RWPE2 (cell line): ENCODE data around the gene MCF2L.
A peak's percentile ranks its signal among the peaks of the same experiment; 100 is the strongest.
"Not testable (repeated sequence)": the region's sequence is repeated elsewhere in the genome, so short reads cannot be mapped to it uniquely, and the experiment has no call there.

Source experiments
- ATAC-seq: fragments of 200-7000 bp; cut with Tn5 transposase; 3 replicates; pipeline ENCODE4 v1.9.1; 2021; ENCODE audit warnings: low read depth
- DNase-seq: peaks from one replicate; pipeline ENCODE4 v3.0.0-alpha.2; 2020; ENCODE audit warnings: low spot score
- H3K27ac ChIP-seq: fragments of 450-650 bp; 2 replicates; pipeline ENCODE4 v1.5.1; 2017; ENCODE audit warnings: mild to moderate bottlenecking; ENCODE audit not compliant: poor library complexity, severe bottlenecking
- H3K27me3 ChIP-seq: fragments of 250-450 bp; sonication (Bioruptor Pico); 2 replicates; pipeline ENCODE4 v1.5.1; 2021; ENCODE audit warnings: mild to moderate bottlenecking, moderate library complexity; ENCODE audit not compliant: insufficient read depth, poor library complexity, severe bottlenecking
- H3K36me3 ChIP-seq: fragments of 250-450 bp; sonication (Bioruptor Pico); 2 replicates; pipeline ENCODE4 v1.5.1; 2020; ENCODE audit warnings: low read depth, mild to moderate bottlenecking, moderate library complexity
- H3K4me1 ChIP-seq: fragments of 250-450 bp; sonication (Bioruptor Pico); 2 replicates; pipeline ENCODE4 v1.5.1; 2021; ENCODE audit warnings: mild to moderate bottlenecking, moderate library complexity; ENCODE audit not compliant: insufficient read depth, poor library complexity, severe bottlenecking
- H3K4me3 ChIP-seq: fragments of 250-450 bp; sonication (Bioruptor Pico); 2 replicates; pipeline ENCODE4 v1.5.1; 2021; ENCODE audit warnings: mild to moderate bottlenecking, moderate library complexity; ENCODE audit not compliant: severe bottlenecking
- H3K9me3 ChIP-seq: fragments of 250-450 bp; sonication (Bioruptor Pico); 2 replicates; pipeline ENCODE4 v1.5.1; 2021; ENCODE audit warnings: mild to moderate bottlenecking, moderate library complexity; ENCODE audit not compliant: severe bottlenecking
- CTCF ChIP-seq: fragments of 450-650 bp; IDR thresholded peaks from one replicate; pipeline ENCODE4 v1.5.1; 2017; ENCODE audit warnings: mild to moderate bottlenecking, moderate library complexity; ENCODE audit not compliant: poor library complexity, severe bottlenecking

MCF2L gene

GRCh38 chr13:113053376-113053775, 84.4 kb downstream of the MCF2L start:
- H3K27me3 ChIP-seq: peaks cover 17% of the 10 kb centered on the region

GRCh38 chr13:113053801-113054604, 85.0 kb downstream of the MCF2L start:
- ATAC-seq (no peak), DNase-seq (peak; percentile 32)
- H3K4me3 ChIP-seq: no peak overlapping the region
- peaks cover 17% of the 10 kb centered on the region for H3K27me3 ChIP-seq
- TF ChIP-seq CTCF: no peak
- no peaks in the 10 kb centered on the region for H3K36me3 ChIP-seq
- H3K4me1 ChIP-seq: no peaks in the 10 kb centered on the region
- H3K9me3 ChIP-seq: no peaks in the 10 kb centered on the region
- H3K27ac ChIP-seq: no peak overlapping the region

More at GRCh38 chr13:113053376-113053775, 84.4 kb downstream of the MCF2L start:
- Histone ChIP-seq H3K36me3 (no peaks in the 10 kb centered on the region), H3K27ac (no peak overlapping the region), H3K9me3 (no peaks in the 10 kb centered on the region), H3K4me3 (no peak overlapping the region), H3K4me1 (no peaks in the 10 kb centered on the region)
- no peak for TF ChIP-seq CTCF
- ATAC-seq (no peak), DNase-seq (peak; percentile 35)

GRCh38 chr13:113057084-113057483, 88.1 kb downstream of the MCF2L start:
- no peak overlapping the region for H3K27ac ChIP-seq
- no peaks in the 10 kb centered on the region for H3K9me3 ChIP-seq
- no peak for DNase-seq
- H3K4me3 ChIP-seq: no peak overlapping the region
- no peaks in the 10 kb centered on the region for H3K4me1 ChIP-seq
- no peak for TF ChIP-seq CTCF
- no peak for ATAC-seq
- no peaks in the 10 kb centered on the region for H3K36me3 ChIP-seq
- H3K27me3 ChIP-seq: peaks cover 10% of the 10 kb centered on the region

GRCh38 chr13:113057559-113057958, 88.5 kb downstream of the MCF2L start:
- H3K9me3 ChIP-seq, H3K36me3 ChIP-seq, H3K4me3 ChIP-seq, ATAC-seq, H3K27ac ChIP-seq, H3K4me1 ChIP-seq, H3K27me3 ChIP-seq: not testable (repeated sequence)
- DNase-seq: peak; percentile 17

- Histone ChIP-seq H3K36me3 (no peaks in the 10 kb centered on the region), H3K27ac (no peak overlapping the region), H3K4me3 (no peak overlapping the region), H3K27me3 (peaks cover 4% of the 10 kb centered on the region), H3K9me3 (no peaks in the 10 kb centered on the region), H3K4me1 (no peaks in the 10 kb centered on the region)
- DNase-seq: peak; percentile 33
- no peak for TF ChIP-seq CTCF
- no peak for ATAC-seq
Observed at GRCh38 chr13:113058129-113058987, 89.3 kb downstream of the MCF2L start.
